HCT116 (cell line): Measurements from ENCODE around the gene SENP8.

Experiments used
- CTCF ChIP-seq, 3 experiments: fragments of 200-600 bp in 1 of 3; sonication (generic) in 1 of 3; IDR thresholded peaks in 2 of 3; conservative IDR thresholded peaks in 1 of 3; 2 replicates each; pipeline ENCODE4 v1.5.1; 2012 to 2017; ENCODE audit warnings: low read depth in 2 of 3, low read length in 2 of 3, antibody characterized with exemption in 1 of 3, borderline replicate concordance in 1 of 3, control low read depth in 1 of 3, mild to moderate bottlenecking in 1 of 3, mixed read lengths in 1 of 3, mixed run types in 1 of 3, moderate library complexity in 1 of 3; ENCODE audit not compliant: insufficient read depth in 1 of 3
- EZH2 ChIP-seq: fragments of 200-600 bp; sonication (generic); IDR thresholded peaks from 2 replicates; pipeline ENCODE4 v1.6.1; 2017; ENCODE audit warnings: antibody characterized with exemption, mixed run types
- EZH2phosphoT487 ChIP-seq: fragments of 200-600 bp; IDR thresholded peaks from 2 replicates; pipeline ENCODE4 v1.6.1; 2018; ENCODE audit warnings: antibody characterized with exemption, borderline replicate concordance
- JUND ChIP-seq: IDR thresholded peaks from 2 replicates; pipeline ENCODE4 v1.6.1; 2012
- REST ChIP-seq: IDR thresholded peaks from 2 replicates; pipeline ENCODE4 v1.6.1; 2012; ENCODE audit warnings: low read depth
- SIN3A ChIP-seq: IDR thresholded peaks from 2 replicates; pipeline ENCODE4 v1.6.1; 2012; ENCODE audit warnings: low read depth
- TCF7L2 ChIP-seq: IDR thresholded peaks from 2 replicates; pipeline ENCODE4 v1.7.0; 2011; ENCODE audit warnings: borderline replicate concordance, inconsistent platforms; ENCODE audit not compliant: insufficient read depth, insufficient read length; ENCODE audit errors: extremely low read depth
- ZBTB33 ChIP-seq: IDR thresholded peaks from 2 replicates; pipeline ENCODE4 v1.6.1; 2011; ENCODE audit warnings: mild to moderate bottlenecking, low read length, moderate library complexity; ENCODE audit not compliant: insufficient replicate concordance; ENCODE audit errors: extremely low read depth

- TF ChIP-seq EZH2 (no peak), CTCF (IDR thresholded peaks at IDR 0.05 in 2 of 3, conservative IDR thresholded peaks at IDR 0.05 in 1 of 3; ENCODE audit: borderline replicate concordance in 1 of 3, insufficient read depth in 1 of 3, low read depth in 2 of 3, low read length in 2 of 3) (no peak), REST (no peak), JUND (no peak), EZH2phosphoT487 (no peak), SIN3A (no peak), TCF7L2 (no peak), ZBTB33 (no peak)
Observed at GRCh38 chr15:72096796-72097195, 21.4 kb upstream of the SENP8 start.
